ENCODE results near the gene MRPS22. TPM values are rescaled to one million over a fixed set of nuclear protein-coding genes. Genes with fewer than 3 reads are reported as not detected.

MRPS22 gene
- total RNA-seq, 1 experiment from 2014 or later: 45.7 TPM

DNA sequence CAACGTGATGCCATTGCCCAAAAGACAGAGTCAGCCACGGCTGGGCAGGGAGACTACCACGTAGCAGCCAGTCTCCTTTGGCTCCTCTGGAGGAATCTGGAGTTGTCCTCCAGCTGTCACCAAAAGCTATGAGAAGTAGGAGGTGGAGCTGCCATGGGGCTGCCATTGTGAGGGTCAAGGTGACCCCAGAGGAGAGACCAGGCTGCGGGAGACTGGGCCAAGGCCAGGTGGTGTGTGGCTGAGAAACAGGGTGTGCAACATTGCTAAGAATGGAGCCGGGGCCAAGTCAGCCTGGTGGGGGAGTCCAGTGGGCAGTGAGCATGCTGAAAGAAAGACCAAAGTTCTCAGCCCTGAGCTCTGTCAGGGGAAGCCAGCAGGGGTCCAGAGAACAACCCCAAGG, 29.9 kb upstream of the MRPS22 start:
- no peak for DNase-seq
- Histone ChIP-seq H2BK12ac (ENCODE audit: insufficient read length, low read depth, low read length) (no peak overlapping the region), H4K5ac (ENCODE audit: insufficient read length, low read depth, low read length) (no peak overlapping the region), H3K27ac (ENCODE audit: insufficient read length, low read depth, low read length) (no peak overlapping the region), H3K27me3 (ENCODE audit: insufficient read depth, low read length) (no peaks in the 10 kb centered on the region), H2AK5ac (ENCODE audit: insufficient read length, low read length) (no peak overlapping the region), H4K20me1 (ENCODE audit: control insufficient read depth, insufficient read depth, insufficient read length) (no peaks in the 10 kb centered on the region), H3K4me1 (ENCODE audit: insufficient read depth, low read length) (no peaks in the 10 kb centered on the region), H2BK15ac (ENCODE audit: low read depth, low read length) (no peak overlapping the region), H3K9me3 (ENCODE audit: control insufficient read depth, low read depth, low read length) (no peaks in the 10 kb centered on the region), H3K18ac (ENCODE audit: insufficient read length, low read depth, low read length) (no peak overlapping the region), H3T11ph (ENCODE audit: low read length) (no peak overlapping the region), H3K4me2 (ENCODE audit: insufficient read depth, insufficient read length, low read length) (no peak overlapping the region), H3K79me2 (ENCODE audit: insufficient read depth, low read length) (no peaks in the 10 kb centered on the region), H4K8ac (replicated peaks; ENCODE audit: insufficient read length, low read depth, low read length) (no peak overlapping the region), H3K79me1 (ENCODE audit: insufficient read depth, low read depth, low read length, poor library complexity, severe bottlenecking) (no peaks in the 10 kb centered on the region), H2BK5ac (ENCODE audit: insufficient read length, low read length) (no peak overlapping the region), H3K23me2 (ENCODE audit: insufficient read length, low read depth, low read length, poor library complexity, severe bottlenecking) (no peaks in the 10 kb centered on the region), H3K14ac (ENCODE audit: insufficient read depth, low read length) (no peak overlapping the region), H2BK120ac (ENCODE audit: low read depth, low read length, poor library complexity, severe bottlenecking) (no peak overlapping the region), H3K4ac (ENCODE audit: low read depth, low read length) (no peak overlapping the region), H3K56ac (ENCODE audit: insufficient read length, low read depth, low read length) (no peak overlapping the region), H2BK20ac (ENCODE audit: low read depth, low read length, poor library complexity, severe bottlenecking) (no peak overlapping the region), H2AFZ (ENCODE audit: low read length) (no peak overlapping the region), H4K91ac (ENCODE audit: insufficient read length, low read depth, low read length) (no peak overlapping the region), H3K23ac (ENCODE audit: insufficient read length, low read depth, low read length) (no peak overlapping the region), H3K9ac (ENCODE audit: extremely low read depth, insufficient read length, low read length) (no peak overlapping the region)
- Mint-ChIP-seq H3K36me3 (ENCODE audit: insufficient read depth in 1 of 3, low read depth in 3 of 3) (no peaks in the 10 kb centered on the region), H3K27me3 (ENCODE audit: low read depth) (peaks cover 37% of the 10 kb centered on the region), H3K4me3 (no peak overlapping the region), H3K27ac (no peak overlapping the region), H3K9me3 (no peaks in the 10 kb centered on the region), H3K4me1 (peaks cover 15 to 19% of the 10 kb centered on the region in 2 experiments)
- TF ChIP-seq, protein P1, sequence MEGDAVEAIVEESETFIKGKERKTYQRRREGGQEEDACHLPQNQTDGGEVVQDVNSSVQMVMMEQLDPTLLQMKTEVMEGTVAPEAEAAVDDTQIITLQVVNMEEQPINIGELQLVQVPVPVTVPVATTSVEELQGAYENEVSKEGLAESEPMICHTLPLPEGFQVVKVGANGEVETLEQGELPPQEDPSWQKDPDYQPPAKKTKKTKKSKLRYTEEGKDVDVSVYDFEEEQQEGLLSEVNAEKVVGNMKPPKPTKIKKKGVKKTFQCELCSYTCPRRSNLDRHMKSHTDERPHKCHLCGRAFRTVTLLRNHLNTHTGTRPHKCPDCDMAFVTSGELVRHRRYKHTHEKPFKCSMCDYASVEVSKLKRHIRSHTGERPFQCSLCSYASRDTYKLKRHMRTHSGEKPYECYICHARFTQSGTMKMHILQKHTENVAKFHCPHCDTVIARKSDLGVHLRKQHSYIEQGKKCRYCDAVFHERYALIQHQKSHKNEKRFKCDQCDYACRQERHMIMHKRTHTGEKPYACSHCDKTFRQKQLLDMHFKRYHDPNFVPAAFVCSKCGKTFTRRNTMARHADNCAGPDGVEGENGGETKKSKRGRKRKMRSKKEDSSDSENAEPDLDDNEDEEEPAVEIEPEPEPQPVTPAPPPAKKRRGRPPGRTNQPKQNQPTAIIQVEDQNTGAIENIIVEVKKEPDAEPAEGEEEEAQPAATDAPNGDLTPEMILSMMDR (conservative IDR thresholded peaks at IDR 0.05): no peak
- WGBS (ENCODE audit: extremely low coverage, insufficient read length, low lambda C conversion rate): no CpG with 5 or more reads among the region's 5 CpGs

Measured in H9 (cell line).